Stromal cell of bone marrow (primary cell): Measurements from ENCODE around the gene ATXN1.

Experiments used
- DNase-seq: peaks from one replicate; pipeline ENCODE4 v3.0.0-alpha.2; 2012; ENCODE audit warnings: low read depth

ATXN1 gene

DNA sequence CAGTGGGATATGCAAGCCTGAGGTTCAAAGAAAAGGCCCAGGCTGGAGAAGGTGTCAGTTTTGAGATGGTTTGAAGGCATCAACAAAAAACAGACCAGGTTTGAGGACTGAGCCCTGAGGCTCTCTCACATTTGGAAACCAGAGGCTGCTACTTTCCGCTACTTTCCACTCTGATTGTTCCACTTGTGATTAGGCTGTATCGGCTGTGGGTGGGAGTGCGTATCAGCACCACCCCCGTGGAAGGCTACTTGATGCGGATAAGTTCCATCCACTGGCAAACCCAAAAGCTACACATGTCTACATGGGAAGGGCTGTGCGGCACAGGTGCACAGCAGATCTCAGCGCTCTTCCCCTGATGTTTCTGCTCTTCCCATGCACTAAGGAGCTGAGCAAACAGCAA is 324.2 kb downstream of the ATXN1 start:
- no peak for DNase-seq

DNA sequence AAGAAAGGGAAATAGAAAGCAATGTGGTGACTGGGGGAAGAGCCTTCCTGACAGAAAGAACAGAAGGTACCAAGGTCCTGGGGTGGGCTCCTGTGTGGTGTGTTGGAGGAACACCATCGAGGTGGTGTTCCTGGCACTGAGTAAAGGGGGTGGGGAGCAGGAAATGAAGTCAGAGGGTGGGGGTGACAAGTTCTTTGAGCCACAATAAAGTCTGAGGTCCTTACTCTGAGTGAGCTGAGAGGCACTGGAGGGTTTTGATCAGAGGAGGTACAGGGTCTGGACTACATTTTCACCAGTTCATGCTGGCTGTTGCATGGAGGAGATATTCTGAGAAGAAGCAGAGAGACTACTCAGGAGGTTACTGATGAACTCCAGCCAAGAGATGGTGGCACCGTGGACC is 324.7 kb downstream of the ATXN1 start:
- DNase-seq: no peak

- DNase-seq: no peak
Measured at GRCh38 chr6:16434885-16435284, 326.4 kb downstream of the ATXN1 start.

DNA sequence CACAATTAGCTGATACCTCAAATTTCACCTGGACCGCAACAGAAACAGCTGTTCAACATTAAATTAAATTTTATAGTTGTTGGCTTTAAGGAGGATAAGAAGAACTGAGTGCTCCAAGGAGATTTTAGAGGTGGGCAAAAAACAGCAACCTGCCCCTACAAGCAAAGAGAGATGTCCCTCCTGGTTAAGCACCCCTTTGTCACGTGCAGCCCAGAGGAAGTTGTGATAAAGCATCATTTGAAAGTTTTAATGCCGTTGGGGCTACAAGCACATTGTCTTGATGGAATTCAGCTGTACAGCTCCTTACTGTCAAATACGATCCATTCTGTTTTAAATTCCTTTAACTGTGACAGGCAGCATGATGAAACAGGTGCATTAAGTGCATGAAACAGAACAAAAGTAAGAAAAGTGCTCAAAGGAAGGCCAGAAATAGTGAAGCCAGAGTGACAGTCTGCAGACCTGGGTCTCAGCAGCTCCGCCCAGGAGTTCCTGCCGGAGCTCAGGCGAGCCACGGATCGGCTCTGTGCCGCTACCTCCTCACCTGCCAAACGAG is 327.8 kb downstream of the ATXN1 start:
- no peak for DNase-seq

DNA sequence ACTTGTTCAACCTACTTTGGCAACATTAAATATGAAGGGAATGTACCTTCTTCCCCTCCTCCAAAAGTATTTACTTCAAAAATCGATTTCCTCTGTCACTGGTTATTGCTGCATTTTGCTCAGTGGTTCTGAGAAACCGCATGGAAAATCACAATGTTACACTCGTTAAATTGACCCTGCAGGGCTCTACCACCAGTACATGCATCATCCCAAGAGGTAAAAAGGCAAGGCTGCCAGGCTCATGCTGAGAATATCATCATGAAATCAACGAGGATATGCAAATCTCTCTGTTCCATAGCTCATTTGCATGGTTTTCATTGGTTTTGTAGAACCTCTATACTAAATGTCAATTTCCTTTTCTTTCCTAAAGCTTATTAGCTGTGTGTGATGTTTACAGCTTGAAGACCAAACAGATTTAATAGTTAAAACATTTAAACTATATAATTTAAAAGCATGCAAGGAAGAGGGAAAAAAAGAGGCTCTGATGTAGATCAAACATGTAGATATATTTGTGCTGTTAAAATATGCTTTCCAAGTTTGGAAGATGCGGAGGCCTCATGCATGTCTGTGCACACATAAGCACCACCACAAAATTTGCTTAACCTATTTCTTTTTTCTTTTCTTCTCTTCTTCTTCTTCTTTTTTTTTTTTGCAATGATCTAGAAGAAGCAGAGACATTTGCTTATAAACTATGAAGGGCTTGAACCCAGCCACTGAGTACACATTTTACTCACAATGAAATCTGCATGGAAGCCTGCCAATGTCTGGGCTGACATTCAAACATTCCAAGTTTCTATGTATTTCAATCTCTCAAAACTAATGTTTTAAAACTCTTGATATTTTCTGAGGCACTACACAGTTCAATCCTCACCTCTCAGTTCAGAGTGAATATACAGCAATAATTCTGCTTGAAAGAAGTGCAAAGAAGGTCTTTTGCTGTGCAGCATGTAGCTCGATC is 328.9 kb downstream of the ATXN1 start:
- DNase-seq: peak; percentile 71

GRCh38 chr6:16431106-16431505 is 330.2 kb downstream of the ATXN1 start:
- no peak for DNase-seq

DNA sequence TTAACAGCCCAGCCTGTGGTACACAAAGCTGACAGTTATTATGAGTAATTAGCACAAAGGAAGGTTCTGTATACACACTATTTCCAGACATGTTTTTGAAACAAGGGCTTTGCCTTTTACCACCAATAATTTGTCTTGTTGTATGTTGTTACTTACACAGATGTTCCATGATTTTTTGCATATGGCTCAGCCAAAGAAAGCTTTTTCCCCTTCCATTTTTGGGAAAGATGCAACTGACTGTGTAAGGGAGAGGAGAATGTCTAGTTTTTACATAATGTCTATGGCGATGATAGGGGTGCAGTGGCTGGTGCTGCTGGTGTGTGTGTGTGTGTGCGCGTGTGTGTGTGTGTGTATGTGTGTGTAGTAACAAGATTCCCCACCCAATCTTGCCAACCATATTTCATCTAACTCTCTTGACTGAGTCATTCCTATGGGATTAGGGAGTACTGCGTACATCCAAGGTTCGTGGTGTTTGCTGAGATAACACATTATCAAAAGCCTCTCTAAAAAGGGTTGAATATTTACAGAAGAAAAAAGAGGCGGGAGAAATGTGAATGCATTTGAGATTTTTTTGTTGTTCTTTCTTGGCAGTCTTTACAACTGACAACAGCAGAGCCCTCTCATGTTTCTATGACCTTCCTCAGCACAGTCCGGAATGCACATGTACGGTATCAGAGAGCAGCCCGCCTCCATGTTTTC is 330.7 kb downstream of the ATXN1 start:
- DNase-seq: no peak

GRCh38 chr6:16429669-16430068 is 331.6 kb downstream of the ATXN1 start:
- DNase-seq: no peak

DNA sequence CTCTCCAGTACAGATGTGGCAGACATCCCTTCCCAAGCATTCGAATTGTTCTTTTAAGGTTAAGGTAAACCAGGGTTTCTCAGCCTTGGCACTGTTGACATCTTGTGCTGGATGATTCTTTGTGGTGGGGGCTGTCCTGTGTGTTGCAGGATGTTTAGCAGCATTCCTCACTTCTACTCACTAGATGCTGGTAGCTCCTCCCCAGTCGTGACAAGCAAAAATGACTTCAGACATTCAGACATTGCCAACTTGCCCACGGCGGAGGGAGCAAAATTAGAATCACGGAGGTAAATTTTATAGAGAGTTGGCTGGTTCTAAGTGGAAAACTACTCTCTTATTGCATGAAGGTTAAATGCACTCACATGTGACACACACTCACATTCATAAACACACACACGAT is 334.1 kb downstream of the ATXN1 start:
- DNase-seq: no peak

DNA sequence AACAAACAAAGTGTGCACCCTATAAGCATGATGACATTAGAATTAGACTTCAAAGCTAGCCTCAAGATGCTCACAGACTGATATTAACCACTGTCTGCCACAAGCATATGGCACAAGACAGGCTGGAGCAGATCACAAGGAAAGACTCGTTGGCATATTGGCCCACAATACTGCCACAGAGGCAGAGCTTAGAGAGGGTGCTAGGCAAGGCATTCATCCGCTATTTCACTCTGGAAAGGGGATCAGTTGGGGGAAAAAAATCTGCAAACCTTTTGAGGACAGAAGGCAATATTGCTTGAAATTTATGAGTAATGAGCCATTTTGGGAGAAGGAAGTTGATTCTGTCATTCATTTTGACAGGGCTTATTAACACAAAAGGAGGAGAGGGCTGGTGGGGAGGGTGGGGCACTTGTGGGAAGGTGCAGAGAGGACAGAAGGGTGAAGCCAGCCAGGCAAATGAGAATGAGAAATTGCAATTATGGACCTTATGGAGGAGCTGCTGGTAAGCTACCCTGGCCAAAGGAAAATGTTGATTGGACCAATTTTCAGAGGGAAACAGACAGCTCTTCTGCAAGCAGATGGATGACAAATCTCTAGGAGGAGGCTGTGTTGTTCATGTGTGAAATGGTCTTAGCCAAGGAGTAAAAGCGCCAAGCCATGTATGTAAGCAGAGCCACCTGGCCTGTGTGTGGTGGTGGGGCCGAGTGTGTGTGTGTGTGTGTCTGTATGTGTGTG is 335.2 kb downstream of the ATXN1 start:
- no peak for DNase-seq

- no peak for DNase-seq
Measured at GRCh38 chr6:16421462-16421960, 339.7 kb downstream of the ATXN1 start.

GRCh38 chr6:16420715-16421461 is 340.4 kb downstream of the ATXN1 start:
- DNase-seq: peak; percentile 50

GRCh38 chr6:16420337-16420714 is 340.9 kb downstream of the ATXN1 start:
- DNase-seq: no peak

DNA sequence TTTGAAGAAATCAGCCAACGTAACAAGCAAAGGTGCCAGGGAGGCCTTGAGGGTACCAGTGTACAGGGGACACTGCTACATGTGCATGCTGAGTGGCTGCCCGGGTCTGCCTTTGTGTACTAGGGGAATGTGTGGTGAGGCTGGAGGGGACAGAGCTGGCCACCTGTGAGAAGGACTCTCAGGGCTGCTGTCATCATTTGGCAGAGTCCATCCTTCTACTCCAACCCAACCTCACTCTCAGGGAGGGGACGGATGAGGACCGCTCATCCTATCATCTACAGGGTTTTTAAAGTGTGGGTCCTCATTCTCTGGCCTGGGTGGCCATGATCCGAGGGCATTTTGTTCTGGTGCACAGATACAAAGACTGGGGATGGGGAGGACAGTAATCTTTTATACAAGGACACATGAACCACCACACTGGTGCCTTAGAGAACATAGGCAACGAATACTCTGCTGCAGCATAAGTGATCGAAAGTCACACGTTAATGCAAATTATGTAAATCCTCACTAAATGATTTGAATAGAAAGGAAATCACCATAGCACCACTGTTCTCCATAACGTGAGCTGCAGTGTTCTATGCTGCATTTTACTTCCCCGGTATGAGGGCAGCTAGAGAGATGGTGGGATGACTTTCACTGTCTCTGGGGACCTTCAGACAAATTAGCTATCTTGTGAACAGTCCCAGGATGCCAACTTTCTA is 341.5 kb downstream of the ATXN1 start:
- no peak for DNase-seq

GRCh38 chr6:16418151-16418550 is 343.1 kb downstream of the ATXN1 start:
- DNase-seq: no peak

DNA sequence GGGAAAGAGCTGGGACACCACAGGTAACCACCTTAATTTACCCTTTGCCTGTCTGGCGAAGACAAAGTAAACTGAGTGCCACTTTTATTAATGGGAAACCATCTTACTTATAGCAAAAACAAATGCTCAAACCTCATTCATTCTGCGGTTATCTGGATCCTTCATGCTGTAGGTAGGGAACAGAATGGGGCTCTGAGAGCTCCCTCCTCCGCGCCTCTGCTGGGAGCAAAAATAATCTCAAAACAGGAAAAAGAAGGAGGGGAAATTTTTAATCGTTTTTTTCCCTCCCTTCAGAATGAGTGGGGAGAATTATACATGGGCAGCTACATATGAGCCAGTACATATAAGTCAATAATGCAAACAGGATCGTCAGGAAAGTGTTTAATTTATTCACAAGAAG is 345.6 kb downstream of the ATXN1 start:
- no peak for DNase-seq

DNA sequence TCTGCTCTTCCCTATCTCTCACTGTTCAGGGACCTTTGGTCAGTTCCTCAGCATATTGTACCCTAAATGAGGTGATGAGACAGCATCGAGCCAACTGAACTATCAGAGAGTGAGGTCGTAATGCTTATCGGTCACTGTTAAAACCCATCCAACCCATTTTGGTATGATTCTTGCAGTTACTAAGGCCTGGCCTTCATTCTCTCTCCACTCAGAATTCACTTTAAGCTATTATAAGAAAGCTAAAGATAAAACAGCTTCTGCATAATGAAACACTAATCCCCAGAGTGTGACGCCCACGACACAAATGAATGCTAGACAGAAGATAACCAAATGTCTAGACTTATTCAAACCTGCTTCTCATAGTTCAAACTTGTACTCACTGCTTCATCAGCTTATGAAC is 347.1 kb downstream of the ATXN1 start:
- no peak for DNase-seq

- DNase-seq: no peak
Measured at GRCh38 chr6:16413399-16413798, 347.9 kb downstream of the ATXN1 start.

DNA sequence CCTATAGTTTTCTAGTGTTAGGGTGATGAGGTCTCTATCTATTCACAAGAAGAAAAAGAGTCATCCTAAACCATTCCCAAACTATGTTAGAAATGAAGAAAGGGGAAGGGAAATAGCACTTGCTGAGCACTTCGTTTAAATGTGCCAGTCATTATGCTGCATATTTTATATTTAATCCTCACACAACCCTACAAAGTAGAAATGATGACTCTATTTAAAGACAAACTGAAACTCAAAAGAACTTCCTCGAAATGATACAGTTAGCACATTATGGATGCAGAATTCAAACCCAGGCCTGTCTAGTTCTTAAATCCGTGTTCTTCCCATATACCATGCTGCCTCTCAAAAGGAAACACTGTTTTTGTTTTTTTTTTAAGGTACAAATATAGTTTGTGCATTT is 348.3 kb downstream of the ATXN1 start:
- no peak for DNase-seq

GRCh38 chr6:16412171-16412570 is 349.1 kb downstream of the ATXN1 start:
- DNase-seq: no peak
